Fibroblast of pulmonary artery (primary cell): ENCODE measurements around the gene KLHL21.
"Not testable (repeated sequence)": the region's sequence is repeated elsewhere in the genome, so short reads cannot be mapped to it uniquely, and the experiment has no call there.

Source experiments
- DNase-seq: peaks from one replicate; pipeline ENCODE4 v3.0.0-alpha.2; 2010; ENCODE audit warnings: low read depth
- H3K4me3 ChIP-seq: replicated peaks from 2 replicates; pipeline ENCODE4 v1.5.1; 2011; ENCODE audit warnings: low read depth, mild to moderate bottlenecking, control low read depth, low read length, moderate library complexity
- TF ChIP-seq, protein P1 (sequence below): IDR thresholded peaks from 2 replicates; pipeline ENCODE4 v1.5.1; 2011; ENCODE audit warnings: mild to moderate bottlenecking, control low read depth, low read length, inconsistent platforms; ENCODE audit errors: missing control alignments

Gene KLHL21, protein sequence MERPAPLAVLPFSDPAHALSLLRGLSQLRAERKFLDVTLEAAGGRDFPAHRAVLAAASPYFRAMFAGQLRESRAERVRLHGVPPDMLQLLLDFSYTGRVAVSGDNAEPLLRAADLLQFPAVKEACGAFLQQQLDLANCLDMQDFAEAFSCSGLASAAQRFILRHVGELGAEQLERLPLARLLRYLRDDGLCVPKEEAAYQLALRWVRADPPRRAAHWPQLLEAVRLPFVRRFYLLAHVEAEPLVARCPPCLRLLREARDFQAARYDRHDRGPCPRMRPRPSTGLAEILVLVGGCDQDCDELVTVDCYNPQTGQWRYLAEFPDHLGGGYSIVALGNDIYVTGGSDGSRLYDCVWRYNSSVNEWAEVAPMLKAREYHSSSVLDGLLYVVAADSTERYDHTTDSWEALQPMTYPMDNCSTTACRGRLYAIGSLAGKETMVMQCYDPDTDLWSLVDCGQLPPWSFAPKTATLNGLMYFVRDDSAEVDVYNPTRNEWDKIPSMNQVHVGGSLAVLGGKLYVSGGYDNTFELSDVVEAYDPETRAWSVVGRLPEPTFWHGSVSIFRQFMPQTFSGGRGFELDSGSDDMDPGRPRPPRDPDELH

DNA sequence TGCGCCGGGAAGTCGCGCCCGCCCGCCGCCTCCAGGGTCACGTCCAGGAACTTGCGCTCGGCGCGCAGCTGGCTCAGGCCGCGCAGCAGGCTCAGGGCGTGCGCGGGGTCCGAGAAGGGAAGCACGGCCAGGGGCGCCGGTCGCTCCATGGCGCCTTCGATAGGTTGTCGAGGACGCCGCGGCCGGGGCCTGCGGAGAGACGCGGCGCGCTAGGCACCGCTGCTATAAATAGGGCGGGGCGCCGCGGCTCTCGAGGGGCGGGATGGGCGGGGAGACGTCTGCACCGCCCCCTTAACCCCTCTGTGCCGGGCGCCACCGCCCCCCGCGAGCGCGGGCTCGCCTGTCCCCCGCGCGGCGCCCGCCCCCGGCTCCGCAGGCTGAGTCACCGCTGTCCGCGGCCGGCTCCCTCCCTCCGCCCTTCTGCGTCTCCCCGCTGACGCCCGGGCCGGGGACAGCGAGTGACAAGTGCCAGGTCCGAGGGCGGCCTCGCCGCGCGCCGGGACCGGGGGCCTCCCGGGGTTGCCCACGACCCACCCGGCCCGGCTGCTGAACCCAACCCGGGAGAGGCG, at the start of gene KLHL21:
KLHL21 (minus strand) TSS at position 201 of the 569 bp plus-strand sequence; CDS start at position 149, 52 bp downstream.
- peak within 1 kb of the TSS; percentile 95 for H3K4me3 ChIP-seq
- TF ChIP-seq, protein P1, sequence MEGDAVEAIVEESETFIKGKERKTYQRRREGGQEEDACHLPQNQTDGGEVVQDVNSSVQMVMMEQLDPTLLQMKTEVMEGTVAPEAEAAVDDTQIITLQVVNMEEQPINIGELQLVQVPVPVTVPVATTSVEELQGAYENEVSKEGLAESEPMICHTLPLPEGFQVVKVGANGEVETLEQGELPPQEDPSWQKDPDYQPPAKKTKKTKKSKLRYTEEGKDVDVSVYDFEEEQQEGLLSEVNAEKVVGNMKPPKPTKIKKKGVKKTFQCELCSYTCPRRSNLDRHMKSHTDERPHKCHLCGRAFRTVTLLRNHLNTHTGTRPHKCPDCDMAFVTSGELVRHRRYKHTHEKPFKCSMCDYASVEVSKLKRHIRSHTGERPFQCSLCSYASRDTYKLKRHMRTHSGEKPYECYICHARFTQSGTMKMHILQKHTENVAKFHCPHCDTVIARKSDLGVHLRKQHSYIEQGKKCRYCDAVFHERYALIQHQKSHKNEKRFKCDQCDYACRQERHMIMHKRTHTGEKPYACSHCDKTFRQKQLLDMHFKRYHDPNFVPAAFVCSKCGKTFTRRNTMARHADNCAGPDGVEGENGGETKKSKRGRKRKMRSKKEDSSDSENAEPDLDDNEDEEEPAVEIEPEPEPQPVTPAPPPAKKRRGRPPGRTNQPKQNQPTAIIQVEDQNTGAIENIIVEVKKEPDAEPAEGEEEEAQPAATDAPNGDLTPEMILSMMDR, result no peak
- peak; percentile 89 for DNase-seq

DNA sequence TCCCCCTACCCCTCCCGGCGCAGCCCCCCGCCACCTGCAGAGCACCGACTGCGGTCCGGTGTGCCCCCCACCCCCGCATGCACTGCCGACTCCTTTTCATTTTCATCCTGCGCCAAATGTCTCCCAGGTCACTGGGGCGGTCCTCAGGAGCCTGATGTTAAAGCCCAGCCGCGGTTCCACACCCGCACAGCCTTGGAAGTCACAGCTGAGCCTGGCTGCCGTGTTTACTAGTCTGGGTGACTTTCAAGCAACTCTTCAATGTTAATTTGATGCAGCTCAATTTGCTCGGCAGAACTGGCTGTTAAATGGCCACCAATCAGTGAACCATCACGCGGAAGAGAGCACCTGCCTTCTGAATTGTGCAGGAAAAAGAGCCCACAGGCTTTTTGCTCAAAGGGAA, 49.2 kb upstream of the KLHL21 start:
- DNase-seq, result no peak
- TF ChIP-seq, protein P1, result no peak
- H3K4me3 ChIP-seq, result no peak overlapping the region

DNA sequence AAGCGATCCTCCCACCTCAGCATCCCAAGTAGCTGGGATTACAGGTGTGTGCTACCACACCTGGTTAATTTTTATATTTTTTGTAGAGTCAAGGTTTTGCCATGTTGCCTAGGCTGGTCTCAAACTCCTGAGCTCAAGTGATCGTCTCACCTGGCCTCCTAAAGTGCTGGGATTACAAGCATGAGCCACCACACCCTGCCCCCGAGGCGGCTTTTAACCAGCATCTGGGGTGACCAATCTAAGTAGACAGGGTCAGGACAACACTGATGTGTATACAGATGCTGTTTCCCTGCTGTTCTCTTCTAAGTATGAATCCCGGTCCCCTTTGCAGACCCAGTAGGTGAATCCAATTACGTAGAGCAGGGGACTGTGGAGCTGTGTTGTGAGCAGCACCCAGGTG, 45.9 kb upstream of the KLHL21 start:
- no peak for DNase-seq
- TF ChIP-seq, protein P1, result no peak
- H3K4me3 ChIP-seq, result no peak overlapping the region

DNA sequence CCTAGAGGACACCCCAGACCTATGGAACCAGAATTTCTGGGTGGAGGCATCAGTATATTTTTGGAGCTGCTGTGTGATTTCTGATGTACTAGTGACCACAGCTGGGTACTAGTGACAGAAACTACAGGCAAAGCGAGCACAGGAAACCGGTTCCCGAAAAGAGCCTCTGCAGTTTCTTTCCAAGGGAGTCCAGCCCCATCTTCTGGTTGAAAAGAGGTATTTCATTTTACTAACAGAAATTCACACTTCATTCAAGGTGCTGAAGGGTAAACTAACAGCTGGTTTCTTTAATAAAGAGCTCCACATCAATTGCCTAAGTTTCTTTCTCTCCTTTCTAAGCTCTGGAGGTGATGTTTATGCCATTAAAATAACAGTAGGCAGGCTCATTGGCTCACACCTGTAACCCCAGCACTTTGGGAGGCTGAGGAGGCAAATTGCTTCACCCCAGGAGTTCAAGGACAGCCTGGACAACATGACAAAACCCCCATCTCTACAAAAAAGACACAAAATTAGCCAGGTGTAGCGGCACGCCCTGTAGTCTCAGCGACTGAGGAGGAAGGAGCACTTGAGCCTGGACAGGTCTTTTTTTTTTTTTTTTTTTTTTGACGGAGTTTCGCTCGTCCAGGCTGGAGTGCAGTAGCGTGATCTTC, 44.0 kb upstream of the KLHL21 start:
- TF ChIP-seq, protein P1, result peak; percentile 62
- H3K4me3 ChIP-seq, result no peak overlapping the region
- peak; percentile 72 for DNase-seq

DNA sequence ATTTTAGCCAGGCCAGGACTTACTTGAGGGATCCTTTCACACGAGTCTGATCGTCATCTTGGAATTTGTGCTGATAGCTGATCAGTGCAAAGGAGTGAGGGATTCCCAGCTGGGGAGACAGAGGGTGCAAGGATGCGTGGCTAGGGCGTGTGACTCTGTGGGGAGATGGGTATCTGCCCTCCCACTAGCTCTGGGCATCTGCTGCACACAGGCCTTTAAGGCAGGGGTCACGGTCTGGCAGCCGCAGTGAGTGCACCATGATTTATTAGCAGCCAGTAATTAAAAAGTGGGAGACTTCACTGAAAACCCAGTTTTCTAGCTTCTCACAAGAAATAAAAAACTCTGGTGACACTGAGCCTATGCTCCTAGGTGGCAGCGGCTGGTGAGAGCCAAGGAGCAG, 42.3 kb upstream of the KLHL21 start:
- no peak overlapping the region for H3K4me3 ChIP-seq
- TF ChIP-seq, protein P1, result no peak
- no peak for DNase-seq

DNA sequence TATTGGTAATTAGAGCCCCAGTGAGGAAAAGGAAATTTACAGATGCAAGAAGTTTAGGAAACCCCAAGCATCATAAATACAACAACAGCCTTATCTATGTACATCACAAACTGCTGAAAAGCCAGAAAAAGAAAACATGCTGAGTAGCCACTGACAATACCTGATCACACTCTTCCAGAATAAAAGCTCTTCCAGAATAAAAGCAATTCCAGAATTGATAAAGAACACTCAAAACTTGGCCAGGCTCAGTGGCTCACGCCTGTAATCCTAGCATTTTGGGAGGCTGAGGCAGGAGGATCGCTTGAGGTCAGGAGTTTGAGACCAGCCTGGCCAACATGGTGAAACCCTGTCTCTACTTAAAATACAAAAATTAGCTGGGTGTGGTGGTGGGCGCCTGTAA, 38.2 kb upstream of the KLHL21 start:
- not testable (repeated sequence) for DNase-seq, H3K4me3 ChIP-seq

DNA sequence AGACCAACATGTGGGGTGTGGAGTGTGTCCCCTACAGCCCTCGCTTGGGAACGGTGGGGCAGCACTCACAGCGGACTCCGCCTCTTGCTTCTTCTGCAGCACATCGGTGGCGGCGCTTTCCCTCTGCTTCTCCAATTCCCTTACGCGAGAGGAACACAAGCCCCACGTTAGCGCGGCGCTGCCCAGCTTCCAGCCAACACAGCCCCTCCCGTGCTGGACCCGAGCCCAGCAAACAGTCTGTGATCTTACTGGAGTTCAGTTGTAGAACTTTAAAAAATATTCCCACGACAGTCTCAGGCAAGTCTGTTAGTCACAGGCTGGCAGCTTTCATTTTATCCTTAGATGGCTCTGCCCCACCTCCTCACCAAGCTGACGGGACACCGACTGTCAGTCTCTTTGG, 35.6 kb upstream of the KLHL21 start:
- peak; percentile 66 for DNase-seq
- TF ChIP-seq, protein P1, result no peak
- H3K4me3 ChIP-seq, result no peak overlapping the region
